Mesothelial cell of epicardium (in vitro differentiated cells): Measurements from ENCODE around the gene ZNF74. TPM values are rescaled to one million over a fixed set of nuclear protein-coding genes. Genes with fewer than 3 reads are reported as not detected.

ENCODE experiments used
- DNase-seq, 2 experiments: peaks; one replicate each; pipeline ENCODE4 v3.0.0; 2021; ENCODE audit warnings: low spot score in 2 of 2; ENCODE audit not compliant: unreplicated experiment in 2 of 2
- H3K27ac Mint-ChIP-seq: 2 replicates; pipeline ENCODE4 v1.8.0; 2021; ENCODE audit warnings: mixed read lengths
- H3K27me3 Mint-ChIP-seq: 2 replicates; pipeline ENCODE4 v1.8.0; 2021; ENCODE audit warnings: low read depth, mixed read lengths
- H3K36me3 Mint-ChIP-seq: 2 replicates; pipeline ENCODE4 v1.8.0; 2021; ENCODE audit warnings: mixed read lengths
- H3K4me1 Mint-ChIP-seq: 2 replicates; pipeline ENCODE4 v1.8.0; 2021; ENCODE audit warnings: mixed read lengths
- H3K4me3 Mint-ChIP-seq: 2 replicates; pipeline ENCODE4 v1.8.0; 2021; ENCODE audit warnings: mild to moderate bottlenecking, moderate library complexity, mixed read lengths
- H3K9me3 Mint-ChIP-seq: 2 replicates; pipeline ENCODE4 v1.8.0; 2021; ENCODE audit warnings: mixed read lengths
- total RNA-seq: library from RNA; stranded (reverse); gene quantifications from 3 replicates; pipeline ENCODE4 v1.2.1, GENCODE V29; 2021
- TF ChIP-seq, protein P1 (sequence below): fragments of 200-600 bp; sonication (generic); IDR thresholded peaks from one replicate; pipeline ENCODE4 v1.5.0; 2021; ENCODE audit warnings: antibody characterized with exemption; ENCODE audit not compliant: unreplicated experiment

ZNF74 gene
- total RNA-seq, 1 donor from 2014 or later: 38.3 TPM

DNA sequence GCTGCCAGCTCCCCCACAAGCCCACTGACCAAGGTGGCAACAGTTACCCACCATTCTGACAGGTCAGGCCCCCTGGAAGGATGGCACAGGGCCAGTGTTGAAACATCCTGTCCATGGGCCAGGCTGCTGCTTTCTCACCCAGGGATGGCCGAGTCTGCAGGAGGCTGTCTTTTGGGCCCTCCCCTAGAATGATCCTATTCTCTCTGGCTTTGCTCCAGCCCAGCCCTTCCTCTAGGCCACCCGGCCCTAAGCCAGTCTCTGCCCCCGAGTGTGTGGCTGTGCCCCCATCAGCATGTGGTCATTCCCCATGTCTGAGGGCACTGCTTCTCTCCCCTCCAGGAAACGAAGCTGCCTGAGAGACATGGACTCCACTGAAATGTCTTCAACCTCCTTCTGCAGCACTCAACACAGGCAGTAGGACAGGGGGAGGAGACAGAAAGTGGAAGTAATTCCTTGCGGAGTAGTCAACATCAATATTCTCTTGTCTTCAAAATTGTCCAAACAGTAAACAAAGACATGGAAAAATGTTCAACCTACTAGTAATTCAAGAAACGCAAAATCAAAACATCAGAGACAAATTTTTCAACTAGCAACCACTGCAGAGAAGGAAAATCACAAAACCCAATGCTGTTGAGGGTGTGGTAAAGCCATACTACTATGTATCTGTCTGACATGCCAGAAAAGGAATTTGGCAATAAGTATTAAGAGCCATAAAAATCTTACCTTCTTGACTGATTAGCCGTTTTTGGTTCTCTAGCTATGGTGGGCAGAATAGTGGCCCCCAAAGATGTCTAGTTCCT lies 48.7 kb downstream of the ZNF74 start:
- H3K4me1 Mint-ChIP-seq: peaks cover 4% of the 10 kb centered on the region
- no peak overlapping the region for H3K4me3 Mint-ChIP-seq
- TF ChIP-seq, protein P1, sequence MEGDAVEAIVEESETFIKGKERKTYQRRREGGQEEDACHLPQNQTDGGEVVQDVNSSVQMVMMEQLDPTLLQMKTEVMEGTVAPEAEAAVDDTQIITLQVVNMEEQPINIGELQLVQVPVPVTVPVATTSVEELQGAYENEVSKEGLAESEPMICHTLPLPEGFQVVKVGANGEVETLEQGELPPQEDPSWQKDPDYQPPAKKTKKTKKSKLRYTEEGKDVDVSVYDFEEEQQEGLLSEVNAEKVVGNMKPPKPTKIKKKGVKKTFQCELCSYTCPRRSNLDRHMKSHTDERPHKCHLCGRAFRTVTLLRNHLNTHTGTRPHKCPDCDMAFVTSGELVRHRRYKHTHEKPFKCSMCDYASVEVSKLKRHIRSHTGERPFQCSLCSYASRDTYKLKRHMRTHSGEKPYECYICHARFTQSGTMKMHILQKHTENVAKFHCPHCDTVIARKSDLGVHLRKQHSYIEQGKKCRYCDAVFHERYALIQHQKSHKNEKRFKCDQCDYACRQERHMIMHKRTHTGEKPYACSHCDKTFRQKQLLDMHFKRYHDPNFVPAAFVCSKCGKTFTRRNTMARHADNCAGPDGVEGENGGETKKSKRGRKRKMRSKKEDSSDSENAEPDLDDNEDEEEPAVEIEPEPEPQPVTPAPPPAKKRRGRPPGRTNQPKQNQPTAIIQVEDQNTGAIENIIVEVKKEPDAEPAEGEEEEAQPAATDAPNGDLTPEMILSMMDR: no peak
- H3K36me3 Mint-ChIP-seq: peaks cover 23% of the 10 kb centered on the region
- no peak for DNase-seq
- H3K27me3 Mint-ChIP-seq: no peaks in the 10 kb centered on the region
- no peaks in the 10 kb centered on the region for H3K9me3 Mint-ChIP-seq
- no peak overlapping the region for H3K27ac Mint-ChIP-seq

DNA sequence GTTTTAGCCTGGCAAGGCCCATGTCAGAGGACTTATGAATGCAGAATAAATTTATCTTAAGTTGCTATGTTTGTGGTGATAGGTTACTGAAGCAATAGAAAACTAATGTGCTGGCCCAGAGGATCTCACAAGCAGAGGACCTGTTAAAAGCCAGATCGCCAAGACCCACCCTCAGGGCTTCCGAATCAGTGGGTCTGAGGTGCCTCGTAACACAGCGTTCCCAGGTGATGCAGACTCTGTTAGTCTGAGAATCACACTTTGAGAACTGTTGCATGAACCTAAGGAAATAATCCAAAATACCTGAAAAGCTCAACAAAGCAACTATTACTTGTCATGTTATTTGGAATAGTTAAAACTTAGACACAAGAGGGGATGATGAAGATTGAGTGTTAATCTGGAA lies 50.4 kb downstream of the ZNF74 start:
- Mint-ChIP-seq H3K27me3 (no peaks in the 10 kb centered on the region), H3K9me3 (no peaks in the 10 kb centered on the region), H3K4me1 (no peaks in the 10 kb centered on the region), H3K4me3 (no peak overlapping the region), H3K36me3 (peaks cover 23% of the 10 kb centered on the region), H3K27ac (no peak overlapping the region)
- no peak for DNase-seq
- TF ChIP-seq, protein P1: no peak

DNA sequence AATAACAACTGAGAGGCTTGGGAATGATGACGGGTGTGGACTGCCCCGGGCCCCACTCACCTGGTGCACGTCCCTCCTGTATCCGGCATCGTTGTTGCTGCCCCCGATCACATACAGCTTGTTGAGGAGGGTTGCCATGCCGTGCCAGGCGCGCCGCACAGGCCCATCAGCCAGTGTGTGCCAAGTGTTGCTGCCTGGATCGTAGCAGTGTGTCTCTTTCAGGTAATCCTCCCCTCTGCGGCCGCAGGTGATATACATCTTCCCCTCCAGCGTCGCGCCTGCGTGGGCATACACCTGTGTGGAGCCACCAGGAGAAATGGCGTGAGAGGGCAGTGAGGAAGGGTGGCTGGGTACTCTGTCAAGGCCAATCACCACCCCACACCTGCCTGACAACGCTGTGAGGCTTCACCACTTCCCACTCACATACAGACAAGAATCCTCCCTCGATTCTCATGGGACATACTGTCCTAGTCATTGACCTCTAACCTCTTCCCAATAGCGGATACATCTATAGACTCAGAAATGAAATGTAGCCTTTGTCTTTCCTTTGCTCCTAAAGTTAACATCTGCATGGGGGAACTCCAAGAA lies 52.5 kb downstream of the ZNF74 start:
- Mint-ChIP-seq H3K9me3 (no peaks in the 10 kb centered on the region), H3K4me1 (no peaks in the 10 kb centered on the region), H3K4me3 (no peak overlapping the region)

DNA sequence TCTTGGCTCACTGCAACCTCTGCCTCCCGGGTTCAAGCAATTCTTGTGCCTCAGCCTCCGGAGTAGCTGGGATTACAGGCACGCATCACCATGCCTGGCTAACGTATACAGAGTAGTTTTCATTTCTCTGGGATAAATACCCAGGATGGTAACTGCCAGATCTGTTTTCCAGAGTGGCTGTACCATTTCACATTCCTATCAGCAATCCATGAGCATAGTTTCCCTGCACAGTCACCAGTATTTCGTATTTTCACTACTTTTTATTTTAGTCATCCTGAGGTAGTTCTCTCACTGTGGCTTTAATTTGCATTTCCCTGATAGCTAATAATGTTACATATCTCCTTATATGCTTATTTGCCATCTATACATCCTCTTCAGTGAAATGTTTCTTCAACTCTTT lies 54.7 kb downstream of the ZNF74 start:
- Mint-ChIP-seq H3K4me1 (no peaks in the 10 kb centered on the region), H3K27me3 (no peaks in the 10 kb centered on the region), H3K27ac (no peak overlapping the region), H3K36me3 (peaks cover 36% of the 10 kb centered on the region), H3K9me3 (no peaks in the 10 kb centered on the region), H3K4me3 (no peak overlapping the region)
- TF ChIP-seq, protein P1: no peak
- no peak for DNase-seq

More for the DNA sequence above, 52.5 kb downstream of the ZNF74 start:
- Mint-ChIP-seq H3K27me3 (no peaks in the 10 kb centered on the region), H3K27ac (no peak overlapping the region), H3K36me3 (peaks cover 39% of the 10 kb centered on the region)
- TF ChIP-seq, protein P1: no peak
- DNase-seq: no peak

DNA sequence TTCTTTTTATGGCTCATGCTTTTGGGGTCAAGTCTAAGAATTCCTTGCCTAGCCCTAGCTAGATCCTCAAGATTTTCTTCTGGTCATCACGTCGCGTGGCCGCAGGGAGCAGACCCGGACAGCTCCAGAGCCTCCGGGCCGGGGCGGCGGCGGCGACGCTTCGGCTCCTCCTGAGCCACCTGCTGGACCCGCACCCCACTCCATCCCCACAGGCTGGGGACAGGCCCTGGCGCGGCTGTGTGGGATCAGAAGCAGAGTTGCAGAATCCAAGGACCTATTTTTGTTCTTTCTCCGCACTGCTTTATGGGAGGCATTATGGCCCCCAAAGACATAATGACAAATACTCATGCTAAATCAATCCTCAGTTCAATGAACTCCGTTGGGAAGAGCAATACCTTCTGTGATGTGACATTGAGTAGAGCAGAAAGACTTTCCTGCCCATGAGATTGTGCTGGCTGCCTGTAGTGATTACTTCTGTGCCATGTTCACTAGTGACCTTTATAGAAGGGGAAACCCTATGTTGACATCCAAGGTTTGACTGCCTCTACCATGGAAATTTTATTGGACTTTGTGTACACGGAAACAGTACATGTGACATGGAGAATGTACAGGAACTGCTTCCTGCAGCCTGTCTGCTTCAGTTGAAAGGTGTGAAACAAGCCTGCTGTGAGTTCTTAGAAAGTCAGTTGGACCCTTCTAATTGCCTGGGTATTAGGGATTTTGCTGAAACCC lies 56.0 kb downstream of the ZNF74 start:
- DNase-seq: no peak
- no peak overlapping the region for H3K27ac Mint-ChIP-seq
- H3K4me1 Mint-ChIP-seq: no peaks in the 10 kb centered on the region
- H3K27me3 Mint-ChIP-seq: no peaks in the 10 kb centered on the region
- peaks cover 31% of the 10 kb centered on the region for H3K36me3 Mint-ChIP-seq
- TF ChIP-seq, protein P1: no peak
- H3K4me3 Mint-ChIP-seq: no peak overlapping the region
- H3K9me3 Mint-ChIP-seq: no peaks in the 10 kb centered on the region
